ENCODE data around the gene ANKRD42.

GRCh38 chr11:83150450-83150849 lies 43.1 kb upstream of the ANKRD42 start:
- no peak for TF ChIP-seq CTCF (IDR thresholded peaks at IDR 0.05; ENCODE audit: insufficient read depth, low read length)
- TF ChIP-seq POLR2AphosphoS5 (IDR thresholded peaks at IDR 0.05; ENCODE audit: low read depth): no peak
